ENCODE measurements around the gene SRP19. TPM values are rescaled to one million over a fixed set of nuclear protein-coding genes. Genes with fewer than 3 reads are reported as not detected.
A peak's percentile ranks its signal among the peaks of the same experiment; 100 is the strongest.

SRP19 gene
- total and polyA plus RNA-seq, 7 experiments from 2014 or later: 34.2 to 115 (median 44.0) TPM

DNA sequence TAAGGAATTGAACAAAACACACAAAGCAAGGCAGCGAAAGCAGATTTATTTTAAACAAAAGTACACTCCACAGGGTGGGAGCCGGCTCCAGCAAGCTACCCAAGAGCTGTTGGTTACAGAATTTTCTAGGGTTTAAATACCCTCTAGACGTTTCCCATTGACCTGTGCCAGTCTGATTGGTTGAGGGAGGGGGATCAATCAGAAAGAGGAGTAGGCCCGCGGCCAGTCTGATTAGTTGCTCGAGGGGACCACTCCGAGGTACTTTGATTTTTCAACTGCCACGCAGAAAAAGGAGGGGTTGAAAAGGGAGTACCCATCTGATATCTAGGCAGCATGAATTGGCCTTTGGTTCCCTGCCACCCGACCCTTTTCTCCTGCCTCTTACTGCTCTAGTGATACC is 998 bp downstream of the SRP19 start:
- Mint-ChIP-seq H3K27me3 (peaks cover 0 to 11% (median 0%) of the 10 kb centered on the region in 5 donors), H3K4me3 (peak overlapping the region; percentile 91 to 97 (median 96)), H3K4me1 (peaks cover 8 to 48% (median 37%) of the 10 kb centered on the region in 7 donors), H3K27ac (peak overlapping the region; percentile 23 to 99 (median 97)), H3K36me3 (peaks cover under 1 to 26% (median 4%) of the 10 kb centered on the region in 5 donors), H3K9me3 (no peaks in the 10 kb centered on the region)
- H3K36me3 ChIP-seq (ENCODE audit: control insufficient read depth in 2 of 3, insufficient read depth in 3 of 3, low read length in 3 of 3): peaks cover 0 to 35% (median 3%) of the 10 kb centered on the region in 3 experiments
- H3K9me3 ChIP-seq (ENCODE audit: control insufficient read depth in 2 of 3, low read length in 3 of 3): no peaks in the 10 kb centered on the region
- ChIA-PET POLR2A (interaction anchor here (1.2 to 2.9 kb wide), 2 partner anchors 59 to 105 kb away, joined by 4 to 24 read pairs; partner anchors contain the start of gene REEP5), CTCF (interaction anchor here (0.7 kb wide), 1 partner anchor 100 kb away, joined by 3 read pairs; no protein-coding TSS in a partner anchor)
- no peaks in the 10 kb centered on the region for H3K27me3 ChIP-seq (ENCODE audit: control insufficient read depth in 2 of 2, insufficient read depth in 2 of 2, low read length in 2 of 2)
- H3K4me3 ChIP-seq (ENCODE audit: low read length): peak overlapping the region; percentile 88
- H3K27ac ChIP-seq (ENCODE audit: low read depth, low read length): peak overlapping the region; percentile 89
- DNase-seq: no peak
- H3K4me1 ChIP-seq (ENCODE audit: control insufficient read depth in 2 of 2, insufficient read depth in 2 of 2, low read length in 2 of 2): peaks cover 19% of the 10 kb centered on the region in 2 donors
- no peak for ATAC-seq
- intact Hi-C loops (cut with micrococcal nuclease): loop anchor here (5.0 kb wide), 3 partner anchors 160 to 1105 kb away; partner anchors contain the start of gene NREP (in 1 of the 2)

GRCh38 chr5:112863549-112863948 is 2.5 kb downstream of the SRP19 start:
- peaks cover 0 to 38% (median 14%) of the 10 kb centered on the region in 3 experiments for H3K36me3 ChIP-seq (ENCODE audit: control insufficient read depth in 2 of 3, insufficient read depth in 3 of 3, low read length in 3 of 3)
- Mint-ChIP-seq H3K9me3 (no peaks in the 10 kb centered on the region), H3K4me1 (peaks cover 14 to 50% (median 41%) of the 10 kb centered on the region in 7 donors), H3K4me3 (peak overlapping the region; percentile 31 to 97 (median 92)), H3K36me3 (peaks cover 4 to 27% (median 8%) of the 10 kb centered on the region in 5 donors), H3K27ac (peak overlapping the region in 6 of 9 donors; percentile 36 to 97 (median 68)), H3K27me3 (no peaks in the 10 kb centered on the region)
- DNase-seq: no peak
- no peaks in the 10 kb centered on the region for H3K9me3 ChIP-seq (ENCODE audit: control insufficient read depth in 2 of 3, low read length in 3 of 3)
- no peaks in the 10 kb centered on the region for H3K27me3 ChIP-seq (ENCODE audit: control insufficient read depth in 2 of 2, insufficient read depth in 2 of 2, low read length in 2 of 2)
- H3K4me3 ChIP-seq (ENCODE audit: low read length): no peak overlapping the region
- peaks cover 19% of the 10 kb centered on the region in 2 donors for H3K4me1 ChIP-seq (ENCODE audit: control insufficient read depth in 2 of 2, insufficient read depth in 2 of 2, low read length in 2 of 2)
- no peak for ATAC-seq
- POLR2A ChIA-PET: interaction anchor here (0.7 kb wide), 1 partner anchor 113 kb away, joined by 3 read pairs; the partner anchor contains the start of gene DCP2
- CTCF ChIA-PET: interaction anchor here (0.6 kb wide), 1 partner anchor 29 kb away, joined by 3 read pairs; no protein-coding TSS in a partner anchor
- intact Hi-C loops (cut with micrococcal nuclease): loop anchor here (5.0 kb wide), 3 partner anchors 159 to 1106 kb away; partner anchors contain the start of gene NREP (in 1 of the 2)
- H3K27ac ChIP-seq (ENCODE audit: low read depth, low read length): no peak overlapping the region

- peaks cover 19% of the 10 kb centered on the region in 2 donors for H3K4me1 ChIP-seq (ENCODE audit: control insufficient read depth in 2 of 2, insufficient read depth in 2 of 2, low read length in 2 of 2)
- Mint-ChIP-seq H3K4me1 (peaks cover 26 to 65% (median 48%) of the 10 kb centered on the region in 7 donors), H3K9me3 (no peaks in the 10 kb centered on the region), H3K27ac (no peak overlapping the region), H3K36me3 (peaks cover 0 to 33% (median 15%) of the 10 kb centered on the region in 5 donors), H3K4me3 (no peak overlapping the region), H3K27me3 (no peaks in the 10 kb centered on the region)
- ATAC-seq (no peak), DNase-seq (no peak)
- H3K4me3 ChIP-seq (ENCODE audit: low read length): no peak overlapping the region
- H3K27me3 ChIP-seq (ENCODE audit: control insufficient read depth in 2 of 2, insufficient read depth in 2 of 2, low read length in 2 of 2): no peaks in the 10 kb centered on the region
- peaks cover 0 to 50% (median 14%) of the 10 kb centered on the region in 3 experiments for H3K36me3 ChIP-seq (ENCODE audit: control insufficient read depth in 2 of 3, insufficient read depth in 3 of 3, low read length in 3 of 3)
- no peaks in the 10 kb centered on the region for H3K9me3 ChIP-seq (ENCODE audit: control insufficient read depth in 2 of 3, low read length in 3 of 3)
- H3K27ac ChIP-seq (ENCODE audit: low read depth, low read length): no peak overlapping the region
- intact Hi-C loops (cut with micrococcal nuclease): no loop called here
- ChIA-PET POLR2A (interaction anchor here (0.6 kb wide), 1 partner anchor 534 kb away, joined by 3 read pairs; no protein-coding TSS in a partner anchor), CTCF (interaction anchor here (1.6 kb wide), 1 partner anchor 17 kb away, joined by 4 read pairs; no protein-coding TSS in a partner anchor)
These were observed 4.0 kb downstream of the SRP19 start for GRCh38 chr5:112865128-112865527.

GRCh38 chr5:112866739-112867138 is 5.7 kb downstream of the SRP19 start:
- intact Hi-C loops (cut with micrococcal nuclease): no loop called here
- Histone ChIP-seq H3K9me3 (ENCODE audit: control insufficient read depth in 2 of 3, low read length in 3 of 3) (no peaks in the 10 kb centered on the region), H3K27me3 (ENCODE audit: control insufficient read depth in 2 of 2, insufficient read depth in 2 of 2, low read length in 2 of 2) (no peaks in the 10 kb centered on the region), H3K27ac (ENCODE audit: low read depth, low read length) (no peak overlapping the region), H3K4me1 (ENCODE audit: control insufficient read depth in 2 of 2, insufficient read depth in 2 of 2, low read length in 2 of 2) (peaks cover 15 to 18% of the 10 kb centered on the region in 2 donors), H3K4me3 (ENCODE audit: low read length) (no peak overlapping the region), H3K36me3 (ENCODE audit: control insufficient read depth in 2 of 3, insufficient read depth in 3 of 3, low read length in 3 of 3) (peaks cover 0 to 54% (median 14%) of the 10 kb centered on the region in 3 experiments)
- no peak for ATAC-seq
- peak overlapping the region in 1 of 10 donors; percentile 53 for H3K4me3 Mint-ChIP-seq
- ChIA-PET CTCF (interaction anchor here (1.6 kb wide), 1 partner anchor 18 kb away, joined by 4 read pairs; no protein-coding TSS in a partner anchor), POLR2A (interaction anchor here (1.0 to 1.2 kb wide), 2 partner anchors 19 to 21 kb away, joined by 3 read pairs; no protein-coding TSS in a partner anchor)
- peaks cover 26 to 67% (median 39%) of the 10 kb centered on the region in 7 donors for H3K4me1 Mint-ChIP-seq
- no peaks in the 10 kb centered on the region for H3K9me3 Mint-ChIP-seq
- H3K27ac Mint-ChIP-seq: peak overlapping the region in 5 of 9 donors; percentile 10 to 82 (median 55)
- peaks cover 0 to 42% (median 22%) of the 10 kb centered on the region in 5 donors for H3K36me3 Mint-ChIP-seq
- DNase-seq: no peak
- H3K27me3 Mint-ChIP-seq: no peaks in the 10 kb centered on the region

- DNase-seq (no peak), ATAC-seq (no peak)
- CTCF ChIA-PET: no interaction called here
- POLR2A ChIA-PET: interaction anchor here (0.8 to 1.2 kb wide), 2 partner anchors 18 to 109 kb away, joined by 3 to 4 read pairs; partner anchors contain the start of gene DCP2
- Mint-ChIP-seq H3K4me1 (peaks cover 23 to 60% (median 38%) of the 10 kb centered on the region in 7 donors), H3K4me3 (no peak overlapping the region), H3K27me3 (no peaks in the 10 kb centered on the region), H3K36me3 (peaks cover 0 to 42% (median 22%) of the 10 kb centered on the region in 5 donors), H3K27ac (peak overlapping the region in 7 of 9 donors; percentile 10 to 82 (median 33)), H3K9me3 (no peaks in the 10 kb centered on the region)
- H3K4me3 ChIP-seq (ENCODE audit: low read length): no peak overlapping the region
- no peaks in the 10 kb centered on the region for H3K9me3 ChIP-seq (ENCODE audit: control insufficient read depth in 2 of 3, low read length in 3 of 3)
- peaks cover 0 to 54% (median 14%) of the 10 kb centered on the region in 3 experiments for H3K36me3 ChIP-seq (ENCODE audit: control insufficient read depth in 2 of 3, insufficient read depth in 3 of 3, low read length in 3 of 3)
- H3K27ac ChIP-seq (ENCODE audit: low read depth, low read length): no peak overlapping the region
- no peaks in the 10 kb centered on the region for H3K27me3 ChIP-seq (ENCODE audit: control insufficient read depth in 2 of 2, insufficient read depth in 2 of 2, low read length in 2 of 2)
- peaks cover 9 to 11% of the 10 kb centered on the region in 2 donors for H3K4me1 ChIP-seq (ENCODE audit: control insufficient read depth in 2 of 2, insufficient read depth in 2 of 2, low read length in 2 of 2)
- intact Hi-C loops (cut with micrococcal nuclease): no loop called here
These were observed 6.3 kb downstream of the SRP19 start for GRCh38 chr5:112867411-112867810.

DNA sequence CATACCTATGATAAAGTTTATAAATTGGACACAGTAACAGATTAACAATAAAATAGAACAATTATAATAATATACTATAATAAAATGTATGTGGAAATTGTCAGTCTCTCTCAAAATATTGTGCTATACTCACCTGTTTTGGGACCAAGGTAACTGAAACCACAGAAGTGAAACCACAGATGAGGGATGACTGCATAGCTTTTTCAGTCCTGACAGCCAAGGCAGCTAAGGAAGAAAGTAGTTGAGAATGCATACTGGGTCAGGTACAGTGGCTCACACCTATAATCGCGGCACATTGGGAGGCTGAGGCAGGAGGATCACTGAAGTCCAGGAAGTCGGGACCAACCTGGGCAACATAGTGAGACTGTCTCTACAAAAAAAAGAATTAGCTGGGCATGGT is 8.9 kb downstream of the SRP19 start:
- no peak overlapping the region for H3K27ac ChIP-seq (ENCODE audit: low read depth, low read length)
- H3K4me3 ChIP-seq (ENCODE audit: low read length): no peak overlapping the region
- intact Hi-C loops (cut with micrococcal nuclease): loop anchor here in 1 of 2 donors (1.0 kb wide), 1 partner anchor 8 kb away; no protein-coding TSS in a partner anchor
- H3K36me3 ChIP-seq (ENCODE audit: control insufficient read depth in 2 of 3, insufficient read depth in 3 of 3, low read length in 3 of 3): peaks cover 0 to 36% (median 10%) of the 10 kb centered on the region in 3 experiments
- DNase-seq (no peak), ATAC-seq (no peak)
- H3K36me3 Mint-ChIP-seq: peaks cover 0 to 40% (median 29%) of the 10 kb centered on the region in 5 donors
- no peaks in the 10 kb centered on the region for H3K9me3 ChIP-seq (ENCODE audit: control insufficient read depth in 2 of 3, low read length in 3 of 3)
- H3K9me3 Mint-ChIP-seq: no peaks in the 10 kb centered on the region
- POLR2A ChIA-PET: interaction anchor here (1.2 kb wide), 1 partner anchor 9 kb away, joined by 6 read pairs; the partner anchor contains the start of gene SRP19
- H3K27me3 Mint-ChIP-seq: no peaks in the 10 kb centered on the region
- peaks cover 21 to 62% (median 28%) of the 10 kb centered on the region in 7 donors for H3K4me1 Mint-ChIP-seq
- H3K4me3 Mint-ChIP-seq: peak overlapping the region in 1 of 10 donors; percentile 24
- CTCF ChIA-PET: no interaction called here
- no peaks in the 10 kb centered on the region for H3K27me3 ChIP-seq (ENCODE audit: control insufficient read depth in 2 of 2, insufficient read depth in 2 of 2, low read length in 2 of 2)
- H3K4me1 ChIP-seq (ENCODE audit: control insufficient read depth in 2 of 2, insufficient read depth in 2 of 2, low read length in 2 of 2): no peaks in the 10 kb centered on the region
- peak overlapping the region in 5 of 9 donors; percentile 25 to 74 (median 65) for H3K27ac Mint-ChIP-seq
